OCI-LY1 (cell line): Measurements from ENCODE around the gene TSTD1.

Source experiments
- EZH2 ChIP-seq: fragments of 200-600 bp; sonication (generic), shearing (Covaris generic); IDR thresholded peaks from 2 replicates; pipeline ENCODE4 v1.8.0; 2017; ENCODE audit warnings: borderline replicate concordance, mixed run types, mild to moderate bottlenecking, antibody characterized with exemption, low read length, moderate library complexity, mixed read lengths
- TF ChIP-seq, protein P1 (sequence below): fragments of 200-600 bp; sonication (generic), shearing (Covaris generic); IDR thresholded peaks from 2 replicates; pipeline ENCODE4 v1.5.1; 2017; ENCODE audit warnings: mild to moderate bottlenecking, antibody characterized with exemption, low read length, moderate library complexity, mixed read lengths

DNA sequence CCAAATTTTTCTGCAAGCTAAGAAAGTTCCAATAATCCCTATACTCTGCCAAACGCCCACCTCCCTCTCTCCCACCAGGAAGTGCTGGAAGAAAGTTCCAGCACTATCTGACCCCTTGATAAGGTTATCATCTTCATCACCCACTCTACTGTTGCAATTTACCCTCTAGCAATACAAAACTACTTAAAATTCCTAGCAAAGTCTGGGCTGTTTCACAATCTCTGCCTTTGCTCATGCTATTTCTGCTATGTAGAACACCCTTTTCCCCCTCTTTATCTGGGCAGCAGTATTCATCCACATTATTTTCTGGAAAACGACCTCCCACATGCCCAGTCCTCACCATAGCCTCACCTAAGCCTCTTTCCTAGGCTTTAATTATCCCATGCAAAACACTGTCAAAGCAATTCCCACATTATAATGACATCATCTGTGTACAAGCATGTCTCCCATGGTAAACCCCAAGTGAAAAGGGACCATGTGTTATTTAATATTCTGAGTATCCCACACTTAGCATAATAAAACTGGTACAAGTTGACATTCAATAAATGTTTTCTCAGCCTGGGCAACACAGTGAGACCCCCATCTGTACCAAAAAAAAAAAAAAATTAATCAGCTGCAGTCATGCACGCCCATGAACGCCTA is 29.8 kb downstream of the TSTD1 start:
- TF ChIP-seq, protein P1, sequence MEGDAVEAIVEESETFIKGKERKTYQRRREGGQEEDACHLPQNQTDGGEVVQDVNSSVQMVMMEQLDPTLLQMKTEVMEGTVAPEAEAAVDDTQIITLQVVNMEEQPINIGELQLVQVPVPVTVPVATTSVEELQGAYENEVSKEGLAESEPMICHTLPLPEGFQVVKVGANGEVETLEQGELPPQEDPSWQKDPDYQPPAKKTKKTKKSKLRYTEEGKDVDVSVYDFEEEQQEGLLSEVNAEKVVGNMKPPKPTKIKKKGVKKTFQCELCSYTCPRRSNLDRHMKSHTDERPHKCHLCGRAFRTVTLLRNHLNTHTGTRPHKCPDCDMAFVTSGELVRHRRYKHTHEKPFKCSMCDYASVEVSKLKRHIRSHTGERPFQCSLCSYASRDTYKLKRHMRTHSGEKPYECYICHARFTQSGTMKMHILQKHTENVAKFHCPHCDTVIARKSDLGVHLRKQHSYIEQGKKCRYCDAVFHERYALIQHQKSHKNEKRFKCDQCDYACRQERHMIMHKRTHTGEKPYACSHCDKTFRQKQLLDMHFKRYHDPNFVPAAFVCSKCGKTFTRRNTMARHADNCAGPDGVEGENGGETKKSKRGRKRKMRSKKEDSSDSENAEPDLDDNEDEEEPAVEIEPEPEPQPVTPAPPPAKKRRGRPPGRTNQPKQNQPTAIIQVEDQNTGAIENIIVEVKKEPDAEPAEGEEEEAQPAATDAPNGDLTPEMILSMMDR, result no peak
- no peak for TF ChIP-seq EZH2
